A673 (cell line): ENCODE measurements around the gene SUV39H1. TPM values are rescaled to one million over a fixed set of nuclear protein-coding genes. Genes with fewer than 3 reads are reported as not detected.
"Not testable (repeated sequence)": the region's sequence is repeated elsewhere in the genome, so short reads cannot be mapped to it uniquely, and the experiment has no call there.

Experiments used
- BruUV-seq: library from RNA; stranded (reverse); fragments of 400-500 nt; replicated peaks from 2 replicates; lab custom pipeline; 2021; lab: Mats Ljungman, UMichigan
- CTCF ChIA-PET: fragments of 300-600 bp; sonication (Branson Sonifier 250); formaldehyde crosslinking; loops from one replicate; lab custom pipeline; 2022; ENCODE audit warnings: antibody characterized with exemption; lab: Charles Lee
- POLR2A ChIA-PET: fragments of 300-600 bp; sonication (Branson Sonifier 250); formaldehyde crosslinking; loops from one replicate; lab custom pipeline; 2022; ENCODE audit warnings: antibody characterized with exemption; ENCODE audit not compliant: low non-redundant PET; lab: Charles Lee
- DNase-seq: peaks from one replicate; pipeline ENCODE4 v3.0.0-alpha.2; 2015; ENCODE audit warnings: low spot score
- H3K27ac ChIP-seq: fragments of 200-600 bp; sonication (generic); 2 replicates; pipeline ENCODE4 v1.5.1; 2016; ENCODE audit warnings: mixed run types, low read depth, mild to moderate bottlenecking, mixed read lengths, antibody characterized with exemption, low read length; ENCODE audit not compliant: poor library complexity, severe bottlenecking
- H3K27me3 ChIP-seq: fragments of 200-600 bp; sonication (generic); replicated peaks from 2 replicates; pipeline ENCODE4 v1.6.1; 2017; ENCODE audit warnings: mixed run types, low read depth, mild to moderate bottlenecking, mixed read lengths, antibody characterized with exemption, low read length; ENCODE audit not compliant: insufficient read depth, poor library complexity
- H3K36me3 ChIP-seq: fragments of 200-600 bp; sonication (generic); 2 replicates; pipeline ENCODE4 v1.6.1; 2016; ENCODE audit warnings: mixed run types, mild to moderate bottlenecking, mixed read lengths, antibody characterized with exemption, low read length; ENCODE audit not compliant: insufficient read depth, poor library complexity, severe bottlenecking
- H3K4me1 ChIP-seq: fragments of 200-600 bp; sonication (generic); 2 replicates; pipeline ENCODE4 v1.6.1; 2017; ENCODE audit warnings: mixed run types, mild to moderate bottlenecking, mixed read lengths, antibody characterized with exemption, low read length; ENCODE audit not compliant: insufficient read depth, poor library complexity, severe bottlenecking
- H3K4me3 ChIP-seq: fragments of 200-600 bp; sonication (generic); 2 replicates; pipeline ENCODE4 v1.5.1; 2016; ENCODE audit warnings: low read depth, mixed run types, mild to moderate bottlenecking, mixed read lengths, low read length; ENCODE audit not compliant: poor library complexity, severe bottlenecking
- H3K9me3 ChIP-seq: fragments of 200-600 bp; sonication (generic); 2 replicates; pipeline ENCODE4 v1.6.1; 2016; ENCODE audit warnings: mixed run types, low read depth, mild to moderate bottlenecking, mixed read lengths, antibody characterized with exemption, low read length; ENCODE audit not compliant: poor library complexity, severe bottlenecking
- EZH2 ChIP-seq: fragments of 200-600 bp; sonication (generic); IDR thresholded peaks from 2 replicates; pipeline ENCODE4 v1.6.1; 2017; ENCODE audit warnings: borderline replicate concordance, low read depth, mild to moderate bottlenecking, mixed read lengths, antibody characterized with exemption, low read length; ENCODE audit not compliant: poor library complexity, severe bottlenecking
- intact Hi-C: fragments of 100-400 bp; cut with micrococcal nuclease; formaldehyde crosslinking; loops from one replicate; pipeline ENCODE4 v1.10.0; 2022; ENCODE audit not compliant: unreplicated experiment
- total RNA-seq: library from RNA; stranded (reverse); gene quantifications from 2 replicates; pipeline ENCODE4 v1.2.3, GENCODE V29; 2021
- TF ChIP-seq, protein P1 (sequence below): fragments of 300-800, 200-600 bp; sonication (generic); conservative IDR thresholded peaks from 2 replicates; pipeline ENCODE4 v1.5.1; 2017; ENCODE audit warnings: low read depth, mild to moderate bottlenecking, antibody characterized with exemption, low read length, moderate library complexity, mixed read lengths

Gene SUV39H1
- total RNA-seq, 1 experiment from 2014 or later: 29.9 TPM

DNA sequence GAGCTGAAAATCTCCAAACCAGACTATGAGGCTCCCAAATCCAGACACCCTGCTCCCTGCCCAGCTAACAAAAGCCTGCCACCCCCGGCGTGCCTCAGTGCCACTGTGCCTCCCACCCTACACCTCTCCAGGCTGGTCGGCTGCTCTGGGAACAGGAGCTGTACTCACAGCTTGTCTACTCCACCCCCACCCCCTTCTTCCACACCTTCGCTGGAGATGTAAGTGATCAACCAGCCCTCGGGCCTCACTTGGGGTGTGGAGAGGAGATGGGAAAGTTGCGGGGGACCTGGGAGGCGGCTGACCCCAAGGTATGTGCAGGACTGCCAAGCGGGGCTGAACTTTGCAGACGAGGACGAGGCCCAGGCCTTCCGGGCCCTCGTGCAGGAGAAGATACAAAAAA lies 11.1 kb upstream of the SUV39H1 start:
- no peak for DNase-seq
- H3K36me3 ChIP-seq: no peaks in the 10 kb centered on the region
- intact Hi-C loops: no loop called here
- H3K9me3 ChIP-seq: no peaks in the 10 kb centered on the region
- H3K27me3 ChIP-seq: no peaks in the 10 kb centered on the region
- H3K27ac ChIP-seq: no peak overlapping the region
- BruUV-seq: no TSS peak
- ChIA-PET POLR2A (no interaction called here), CTCF (no interaction called here)
- no peak overlapping the region for H3K4me3 ChIP-seq
- no peaks in the 10 kb centered on the region for H3K4me1 ChIP-seq
- no peak for TF ChIP-seq EZH2
- TF ChIP-seq, protein P1, sequence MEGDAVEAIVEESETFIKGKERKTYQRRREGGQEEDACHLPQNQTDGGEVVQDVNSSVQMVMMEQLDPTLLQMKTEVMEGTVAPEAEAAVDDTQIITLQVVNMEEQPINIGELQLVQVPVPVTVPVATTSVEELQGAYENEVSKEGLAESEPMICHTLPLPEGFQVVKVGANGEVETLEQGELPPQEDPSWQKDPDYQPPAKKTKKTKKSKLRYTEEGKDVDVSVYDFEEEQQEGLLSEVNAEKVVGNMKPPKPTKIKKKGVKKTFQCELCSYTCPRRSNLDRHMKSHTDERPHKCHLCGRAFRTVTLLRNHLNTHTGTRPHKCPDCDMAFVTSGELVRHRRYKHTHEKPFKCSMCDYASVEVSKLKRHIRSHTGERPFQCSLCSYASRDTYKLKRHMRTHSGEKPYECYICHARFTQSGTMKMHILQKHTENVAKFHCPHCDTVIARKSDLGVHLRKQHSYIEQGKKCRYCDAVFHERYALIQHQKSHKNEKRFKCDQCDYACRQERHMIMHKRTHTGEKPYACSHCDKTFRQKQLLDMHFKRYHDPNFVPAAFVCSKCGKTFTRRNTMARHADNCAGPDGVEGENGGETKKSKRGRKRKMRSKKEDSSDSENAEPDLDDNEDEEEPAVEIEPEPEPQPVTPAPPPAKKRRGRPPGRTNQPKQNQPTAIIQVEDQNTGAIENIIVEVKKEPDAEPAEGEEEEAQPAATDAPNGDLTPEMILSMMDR: no peak

DNA sequence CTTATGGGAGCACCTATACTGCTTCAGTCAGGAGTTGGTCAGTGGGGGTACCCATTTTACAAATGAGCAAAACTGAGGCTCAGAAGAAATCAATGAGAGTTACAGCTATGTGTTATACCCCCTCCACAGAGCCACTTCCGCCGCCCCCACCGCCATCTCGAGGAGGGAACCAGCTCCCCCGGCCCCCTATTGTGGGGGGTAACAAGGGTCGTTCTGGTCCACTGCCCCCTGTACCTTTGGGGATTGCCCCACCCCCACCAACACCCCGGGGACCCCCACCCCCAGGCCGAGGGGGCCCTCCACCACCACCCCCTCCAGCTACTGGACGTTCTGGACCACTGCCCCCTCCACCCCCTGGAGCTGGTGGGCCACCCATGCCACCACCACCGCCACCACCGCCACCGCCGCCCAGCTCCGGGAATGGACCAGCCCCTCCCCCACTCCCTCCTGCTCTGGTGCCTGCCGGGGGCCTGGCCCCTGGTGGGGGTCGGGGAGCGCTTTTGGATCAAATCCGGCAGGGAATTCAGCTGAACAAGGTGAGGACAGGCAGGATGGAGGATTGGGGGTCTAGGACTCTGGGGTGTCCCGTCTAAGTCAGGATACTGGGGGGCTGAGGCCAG lies 7.9 kb upstream of the SUV39H1 start:
- no TSS peak for BruUV-seq
- TF ChIP-seq EZH2: no peak
- TF ChIP-seq, protein P1: no peak
- CTCF ChIA-PET: no interaction called here
- POLR2A ChIA-PET: no interaction called here
- H3K27ac ChIP-seq: no peak overlapping the region
- no peaks in the 10 kb centered on the region for H3K27me3 ChIP-seq
- H3K4me1 ChIP-seq: no peaks in the 10 kb centered on the region
- H3K4me3 ChIP-seq: no peak overlapping the region
- intact Hi-C loops: no loop called here
- no peaks in the 10 kb centered on the region for H3K36me3 ChIP-seq
- no peak for DNase-seq
- H3K9me3 ChIP-seq: no peaks in the 10 kb centered on the region

DNA sequence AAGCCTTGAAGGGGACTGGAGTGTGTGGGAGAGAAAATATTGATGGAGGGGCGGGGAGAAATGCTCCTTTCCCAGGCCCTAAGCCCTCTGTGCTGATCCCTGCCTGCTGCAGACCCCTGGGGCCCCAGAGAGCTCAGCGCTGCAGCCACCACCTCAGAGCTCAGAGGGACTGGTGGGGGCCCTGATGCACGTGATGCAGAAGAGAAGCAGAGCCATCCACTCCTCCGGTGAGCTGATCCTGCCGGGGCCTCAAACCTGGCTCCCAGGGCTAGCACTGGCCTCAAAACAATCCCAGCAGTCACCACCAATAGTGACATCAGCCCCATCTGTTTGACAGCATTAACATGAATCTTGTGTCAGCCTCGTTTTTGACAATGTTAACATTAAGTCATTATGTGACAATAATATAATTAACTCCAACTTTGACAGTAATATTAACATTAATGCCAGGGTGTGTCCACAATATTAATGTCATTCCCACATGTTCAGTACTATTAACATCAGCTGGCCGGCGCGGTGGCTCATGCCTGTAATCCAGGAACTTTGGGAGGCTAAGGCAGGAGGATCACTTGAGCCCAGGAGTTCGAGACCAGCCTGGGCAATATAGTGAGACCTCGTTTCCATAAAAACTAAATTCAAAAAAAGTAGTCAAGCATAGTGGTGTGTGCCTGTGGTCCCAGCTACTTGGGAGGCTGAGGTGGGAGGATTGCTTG lies 7.2 kb upstream of the SUV39H1 start:
- intact Hi-C loops: no loop called here
- TF ChIP-seq, protein P1: no peak
- no peak for TF ChIP-seq EZH2
- CTCF ChIA-PET: interaction anchor here (0.5 to 0.6 kb wide), 2 partner anchors 223 to 414 kb away, joined by 3 to 9 read pairs; no protein-coding TSS in a partner anchor
- Histone ChIP-seq H3K36me3 (no peaks in the 10 kb centered on the region), H3K27me3 (no peaks in the 10 kb centered on the region), H3K4me3 (no peak overlapping the region), H3K4me1 (no peaks in the 10 kb centered on the region), H3K27ac (no peak overlapping the region), H3K9me3 (no peaks in the 10 kb centered on the region)
- no peak for DNase-seq
- POLR2A ChIA-PET: no interaction called here
- no TSS peak for BruUV-seq

DNA sequence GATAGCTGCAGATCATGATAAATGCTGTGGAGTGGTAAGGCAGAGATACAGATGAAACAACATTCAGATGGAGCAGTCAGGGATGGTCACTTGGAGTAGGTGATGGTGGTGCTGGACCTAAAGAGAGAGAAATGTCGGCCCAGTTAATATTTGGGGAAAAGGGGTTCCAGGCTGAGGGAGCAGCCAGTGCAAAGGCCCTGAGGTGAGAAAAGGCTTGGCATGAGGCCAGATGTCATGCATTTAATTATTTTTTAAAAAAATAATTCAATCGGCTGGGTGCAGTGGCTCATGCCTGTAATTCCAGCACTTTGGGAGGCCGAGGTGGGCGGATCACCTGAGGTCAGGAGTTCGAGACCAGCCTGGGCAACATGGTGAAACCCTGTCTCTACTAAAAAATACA lies 4.8 kb upstream of the SUV39H1 start:
- BruUV-seq, H3K4me1 ChIP-seq, H3K9me3 ChIP-seq, CTCF ChIA-PET, H3K36me3 ChIP-seq, H3K4me3 ChIP-seq, H3K27me3 ChIP-seq, intact Hi-C loops, POLR2A ChIA-PET, H3K27ac ChIP-seq, DNase-seq: not testable (repeated sequence)
